HG03196 (cell line): Measurements from ENCODE around the gene FSTL3.

Source experiments
- ATAC-seq: cut with Tn5 transposase; IDR thresholded peaks from one replicate; pipeline ENCODE4 v1.9.1; 2021; ENCODE audit not compliant: unreplicated experiment

FSTL3 gene

GRCh38 chr19:644789-645188, 31.4 kb upstream of the FSTL3 start:
- ATAC-seq, result no peak

GRCh38 chr19:645912-646778, 30.0 kb upstream of the FSTL3 start:
- ATAC-seq, result no peak

GRCh38 chr19:646779-647565, 29.2 kb upstream of the FSTL3 start:
- no peak for ATAC-seq

GRCh38 chr19:647566-648284, 28.5 kb upstream of the FSTL3 start:
- ATAC-seq, result no peak

GRCh38 chr19:648305-648704, 27.9 kb upstream of the FSTL3 start:
- no peak for ATAC-seq

GRCh38 chr19:648904-649801, 27.0 kb upstream of the FSTL3 start:
- ATAC-seq, result no peak

- ATAC-seq, result no peak
Observed at GRCh38 chr19:650121-650520, 26.1 kb upstream of the FSTL3 start.

GRCh38 chr19:651114-651818, 24.9 kb upstream of the FSTL3 start:
- ATAC-seq, result no peak

- ATAC-seq, result no peak
Observed at GRCh38 chr19:651991-652390, 24.2 kb upstream of the FSTL3 start.

GRCh38 chr19:652467-653389, 23.5 kb upstream of the FSTL3 start:
- ATAC-seq, result no peak

- no peak for ATAC-seq
Observed at GRCh38 chr19:653425-653824, 22.8 kb upstream of the FSTL3 start.

- no peak for ATAC-seq
Observed at GRCh38 chr19:655691-656090, 20.5 kb upstream of the FSTL3 start.

- ATAC-seq, result no peak
Observed at GRCh38 chr19:656751-657559, 19.2 kb upstream of the FSTL3 start.

- no peak for ATAC-seq
Observed at GRCh38 chr19:657611-658010, 18.6 kb upstream of the FSTL3 start.

GRCh38 chr19:658059-658839, 17.9 kb upstream of the FSTL3 start:
- no peak for ATAC-seq

- ATAC-seq, result no peak
Observed at GRCh38 chr19:658916-659839, 17.0 kb upstream of the FSTL3 start.
